HepG2 (cell line): ENCODE results near the gene RGS1. TPM values are rescaled to one million over a fixed set of nuclear protein-coding genes. Genes with fewer than 3 reads are reported as not detected.

Experiments used
- ATAC-seq: fragments of 200-7000 bp; cut with Tn5 transposase; 3 replicates; pipeline ENCODE4 v1.9.1; 2020; ENCODE audit warnings: mild to moderate bottlenecking, moderate library complexity
- BruUV-seq: library from RNA; stranded (reverse); fragments of 400-500 nt; replicated peaks from 2 replicates; lab custom pipeline; 2021; lab: Mats Ljungman, UMichigan
- CTCF ChIA-PET: fragments of 300-600 bp; formaldehyde crosslinking; extraction: SDS; loops from one replicate; lab custom pipeline; 2021; ENCODE audit warnings: low total read pairs, inconsistent platforms, low intra/inter-chr PET ratio; lab: Yijun Ruan, JAX
- POLR2A ChIA-PET: fragments of 350-600 bp; sonication (Branson Sonifier 250); formaldehyde crosslinking; loops from one replicate; lab custom pipeline; 2020; ENCODE audit warnings: antibody characterized with exemption, inconsistent platforms; lab: Yijun Ruan, JAX
- DNase-seq: peaks from one replicate; pipeline ENCODE4 v3.0.0-alpha.2; 2015; ENCODE audit warnings: low spot score
- FAIRE-seq: peaks from 3 replicates; lab custom pipeline; 2011; peaks lifted over from hg19 to GRCh38; lab: Jason Lieb, UNC
- H2AFZ ChIP-seq: one replicate; pipeline ENCODE4 v1.6.1; 2011; ENCODE audit warnings: low read length, inconsistent platforms
- H3K27ac ChIP-seq: fragments of 300-600 bp; 3 replicates; pipeline ENCODE4 v1.8.0; 2011; ENCODE audit warnings: mixed run types, mild to moderate bottlenecking, mixed read lengths, low read length, inconsistent platforms; ENCODE audit not compliant: insufficient read depth; ENCODE audit errors: extremely low read length
- H3K27me3 ChIP-seq, 2 experiments: fragments of 200-600 bp in 1 of 2; 2 replicates in 1 of 2; 3 replicates in 1 of 2; pipeline versions ENCODE4 v1.6.0 to v1.8.0; 2011; ENCODE audit warnings: low read length in 2 of 2, mild to moderate bottlenecking in 2 of 2, moderate library complexity in 2 of 2, inconsistent platforms in 1 of 2; ENCODE audit not compliant: insufficient read depth in 2 of 2, control insufficient read depth in 1 of 2
- H3K36me3 ChIP-seq, 2 experiments: fragments of 200-600 bp in 1 of 2; replicated peaks in 1 of 2; 2 replicates in 1 of 2; 3 replicates in 1 of 2; pipeline versions ENCODE4 v1.5.1 to v1.8.0; 2011; ENCODE audit warnings: low read length in 2 of 2, inconsistent platforms in 1 of 2; ENCODE audit not compliant: insufficient read depth in 2 of 2, control insufficient read depth in 1 of 2
- H3K4me1 ChIP-seq: 2 replicates; pipeline ENCODE4 v1.5.1; 2012; ENCODE audit warnings: low read length, inconsistent platforms; ENCODE audit not compliant: insufficient read depth
- H3K4me2 ChIP-seq: 2 replicates; pipeline ENCODE4 v1.6.0; 2011; ENCODE audit warnings: low read depth, low read length, inconsistent platforms
- H3K4me3 ChIP-seq, 3 experiments: fragments of 200-600 bp in 1 of 3; sonication (generic), shearing (Covaris generic) in 1 of 3; replicated peaks in 1 of 3; 2 replicates each; pipeline ENCODE4 v1.5.1; 2011 to 2016; ENCODE audit warnings: low read length in 3 of 3, inconsistent platforms in 2 of 3, low read depth in 2 of 3, mild to moderate bottlenecking in 2 of 3, control low read depth in 1 of 3, mixed read lengths in 1 of 3; ENCODE audit not compliant: insufficient read depth in 1 of 3
- H3K79me2 ChIP-seq: one replicate; pipeline ENCODE4 v1.6.1; 2011; ENCODE audit warnings: low read length, inconsistent platforms; ENCODE audit not compliant: insufficient read depth
- H3K9ac ChIP-seq: 2 replicates; pipeline ENCODE4 v1.6.0; 2011; ENCODE audit warnings: mild to moderate bottlenecking, low read depth, low read length, inconsistent platforms; ENCODE audit not compliant: insufficient read depth
- H3K9me3 ChIP-seq: 2 replicates; pipeline ENCODE4 v1.5.1; 2012; ENCODE audit warnings: mild to moderate bottlenecking, low read length
- H4K20me1 ChIP-seq: 2 replicates; pipeline ENCODE4 v1.6.0; 2011; ENCODE audit warnings: inconsistent platforms, mild to moderate bottlenecking, low read length, moderate library complexity; ENCODE audit not compliant: insufficient read depth
- CSRNP1 ChIP-seq: sonication (generic); formaldehyde crosslinking; IDR thresholded peaks from 2 replicates; pipeline ENCODE4 v1.8.1; 2023; ENCODE audit warnings: mild to moderate bottlenecking, missing genetic modification reagents
- ONECUT2 ChIP-seq: sonication (generic); formaldehyde crosslinking; IDR thresholded peaks from 2 replicates; pipeline ENCODE4 v1.4.0; 2020; ENCODE audit warnings: missing genetic modification reagents
- SMAD3 ChIP-seq: sonication (generic); formaldehyde crosslinking; IDR thresholded peaks from 2 replicates; pipeline ENCODE4 v1.4.0; 2020; ENCODE audit warnings: missing genetic modification reagents
- ZBTB3 ChIP-seq: sonication (generic); formaldehyde crosslinking; IDR thresholded peaks from 2 replicates; pipeline ENCODE4 v1.4.0; 2020; ENCODE audit warnings: low read depth, mild to moderate bottlenecking, moderate library complexity, missing genetic modification reagents, borderline replicate concordance
- ZNF883 ChIP-seq: sonication (generic); formaldehyde crosslinking; IDR thresholded peaks from 2 replicates; pipeline ENCODE4 v1.5.1; 2020; ENCODE audit warnings: mild to moderate bottlenecking, missing genetic modification reagents; ENCODE audit errors: not compliant biosample characterization
- ZSCAN20 ChIP-seq: sonication (generic); formaldehyde crosslinking; IDR thresholded peaks from 2 replicates; pipeline ENCODE4 v1.4.0; 2020; ENCODE audit warnings: missing genetic modification reagents, mild to moderate bottlenecking, borderline replicate concordance
- WGBS: methylation state at CpG from one replicate; pipeline ENCODE4 v1.1.6; 2017; ENCODE audit warnings: low lambda C conversion rate; 5-methylcytosine and 5-hydroxymethylcytosine counted together
- in situ Hi-C: cut with HindIII; loops from 2 replicates; pipeline ENCODE4 v1.10.0; 2017; ENCODE audit warnings: low pct_unique_long_range_greater_than_20kb; ENCODE audit not compliant: extremely low pct_ligation_motif_present
- intact Hi-C: fragments of 100-400 bp; cut with micrococcal nuclease; formaldehyde crosslinking; loops from one replicate; pipeline ENCODE4 v1.10.0; 2022; ENCODE audit not compliant: unreplicated experiment
- polyA plus RNA-seq, 8 experiments: library from polyadenylated mRNA; depleted of rRNA in 3 of 8; stranded (reverse) in 7 of 8; unstranded in 1 of 8; fragments of >200 nt; fragmentation: Illumina TruSeq in 4 of 8; extraction: Trizol in 4 of 8; gene quantifications; 2 replicates each; pipeline versions ENCODE4 v1.2.1 to v1.2.3, GENCODE V29; 2011 to 2016; ENCODE audit warnings: low read depth in 4 of 8, missing spikeins in 1 of 8, mixed read lengths in 1 of 8; ENCODE audit not compliant: insufficient read depth in 1 of 8
- total RNA-seq, 5 experiments: library from RNA; depleted of rRNA; stranded (reverse); fragments of >200 nt; fragmentation: Illumina TruSeq; extraction: Trizol; gene quantifications; 2 replicates each; pipeline ENCODE4 v1.2.3, GENCODE V29; 2016; ENCODE audit warnings: low read depth in 1 of 5

The RGS1 gene
- total and polyA plus RNA-seq, 2 of the 13 experiments (the other 11 are each of a cell fraction or from before 2014, with no cell fraction given) = not detected

DNA sequence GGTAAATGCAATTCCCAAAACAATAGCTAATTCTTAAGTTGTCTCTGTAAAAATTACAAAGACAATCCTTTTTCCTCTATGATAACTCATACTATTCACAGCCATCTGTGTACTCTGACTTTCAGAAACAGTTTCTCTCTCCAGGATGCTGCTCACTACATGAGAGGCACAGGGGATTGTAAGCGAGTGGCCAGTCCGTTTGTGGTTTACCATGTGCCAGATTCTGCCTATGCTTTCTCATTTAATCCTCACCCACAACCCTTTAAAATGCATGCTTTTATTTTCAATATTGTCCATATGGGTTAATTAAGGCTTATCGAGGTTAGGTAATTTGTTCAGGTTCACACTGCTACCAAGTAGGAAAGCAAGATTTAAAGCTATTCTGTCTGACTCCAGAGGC is 23.0 kb downstream of the RGS1 start (continued):
- TF ChIP-seq ZSCAN20 (CRISPR knock-in tag) (no peak), ONECUT2 (CRISPR knock-in tag) (no peak), CSRNP1 (CRISPR knock-in tag) (no peak), ZBTB3 (CRISPR knock-in tag) (no peak)

GRCh38 chr1:192600275-192600674 is 24.7 kb downstream of the RGS1 start:
- WGBS = 39% methylated on average over 1 of the region's 1 CpG
- no peak overlapping the region for H2AFZ ChIP-seq
- no peak overlapping the region for H3K27ac ChIP-seq
- H3K9ac ChIP-seq = no peak overlapping the region
- no peaks in the 10 kb centered on the region for H3K79me2 ChIP-seq
- no peaks in the 10 kb centered on the region for H4K20me1 ChIP-seq
- H3K4me2 ChIP-seq = no peak overlapping the region
- no peak for TF ChIP-seq ZNF883 (CRISPR knock-in tag)
- TF ChIP-seq SMAD3 (CRISPR knock-in tag) = no peak
- POLR2A ChIA-PET = no interaction called here
- DNase-seq (no peak), ATAC-seq (no peak), FAIRE-seq (no peak)
- H3K9me3 ChIP-seq = no peaks in the 10 kb centered on the region
- no TSS peak for BruUV-seq
- CTCF ChIA-PET = no interaction called here
- no peak overlapping the region for H3K4me3 ChIP-seq
- H3K36me3 ChIP-seq = no peaks in the 10 kb centered on the region
- in situ Hi-C loops (no loop called here), intact Hi-C loops (no loop called here)
- H3K4me1 ChIP-seq = peaks cover 9% of the 10 kb centered on the region; the same call in 1 of the 2 replicates
- H3K27me3 ChIP-seq = no peaks in the 10 kb centered on the region
